Stimulated activated CD4-positive, alpha-beta T cell treated with anti-CD3 and anti-CD28 coated beads, Interleukin-15, amount 100 ng/mL, for 1 hour (primary cell): ENCODE results near the gene EPHA4.
"Not testable (repeated sequence)": the region's sequence is repeated elsewhere in the genome, so short reads cannot be mapped to it uniquely, and the experiment has no call there.

Experiments used
- DNase-seq, 2 donors: peaks; one replicate each; pipeline ENCODE4 v3.0.0-alpha.2; 2020; ENCODE audit warnings: low read depth in 1 of 2, low spot score in 1 of 2

Gene EPHA4

GRCh38 chr2:221511325-221511724 lies 60.8 kb downstream of the EPHA4 start:
- not testable (repeated sequence) for DNase-seq

- DNase-seq: no peak
Observed at GRCh38 chr2:221506469-221506868, 65.6 kb downstream of the EPHA4 start.

GRCh38 chr2:221505605-221506004 lies 66.5 kb downstream of the EPHA4 start:
- no peak for DNase-seq

- no peak for DNase-seq
Observed at GRCh38 chr2:221504905-221505304, 67.2 kb downstream of the EPHA4 start.

- DNase-seq: no peak
Observed at GRCh38 chr2:221503965-221504364, 68.1 kb downstream of the EPHA4 start.

GRCh38 chr2:221502270-221503010 lies 69.7 kb downstream of the EPHA4 start:
- DNase-seq: no peak

GRCh38 chr2:221501883-221502269 lies 70.2 kb downstream of the EPHA4 start:
- no peak for DNase-seq

GRCh38 chr2:221501210-221501882 lies 70.8 kb downstream of the EPHA4 start:
- DNase-seq: no peak

- no peak for DNase-seq
Observed at GRCh38 chr2:221500501-221501209, 71.4 kb downstream of the EPHA4 start.

GRCh38 chr2:221495731-221496130 lies 76.4 kb downstream of the EPHA4 start:
- no peak for DNase-seq

GRCh38 chr2:221494556-221494955 lies 77.5 kb downstream of the EPHA4 start:
- no peak for DNase-seq

GRCh38 chr2:221493391-221493790 lies 78.7 kb downstream of the EPHA4 start:
- no peak for DNase-seq

- no peak for DNase-seq
Observed at GRCh38 chr2:221492636-221493035, 79.5 kb downstream of the EPHA4 start.

- no peak for DNase-seq
Observed at GRCh38 chr2:221490506-221491060, 81.5 kb downstream of the EPHA4 start.

- no peak for DNase-seq
Observed at GRCh38 chr2:221488136-221488807, 83.8 kb downstream of the EPHA4 start.

- no peak for DNase-seq
Observed at GRCh38 chr2:221486106-221486505, 86.0 kb downstream of the EPHA4 start.

- no peak for DNase-seq
Observed at GRCh38 chr2:221485503-221485870, 86.6 kb downstream of the EPHA4 start.

GRCh38 chr2:221484761-221485502 lies 87.2 kb downstream of the EPHA4 start:
- DNase-seq: no peak

- DNase-seq: no peak
Observed at GRCh38 chr2:221482666-221483455, 89.2 kb downstream of the EPHA4 start.

- DNase-seq: no peak
Observed at GRCh38 chr2:221480821-221481220, 91.3 kb downstream of the EPHA4 start.
